ENCODE measurements around the gene BANP. TPM values are rescaled to one million over a fixed set of nuclear protein-coding genes. Genes with fewer than 3 reads are reported as not detected.
"Not testable (repeated sequence)": the region's sequence is repeated elsewhere in the genome, so short reads cannot be mapped to it uniquely, and the experiment has no call there.

Gene BANP
- total RNA-seq, 1 experiment from 2014 or later = 34.5 TPM

DNA sequence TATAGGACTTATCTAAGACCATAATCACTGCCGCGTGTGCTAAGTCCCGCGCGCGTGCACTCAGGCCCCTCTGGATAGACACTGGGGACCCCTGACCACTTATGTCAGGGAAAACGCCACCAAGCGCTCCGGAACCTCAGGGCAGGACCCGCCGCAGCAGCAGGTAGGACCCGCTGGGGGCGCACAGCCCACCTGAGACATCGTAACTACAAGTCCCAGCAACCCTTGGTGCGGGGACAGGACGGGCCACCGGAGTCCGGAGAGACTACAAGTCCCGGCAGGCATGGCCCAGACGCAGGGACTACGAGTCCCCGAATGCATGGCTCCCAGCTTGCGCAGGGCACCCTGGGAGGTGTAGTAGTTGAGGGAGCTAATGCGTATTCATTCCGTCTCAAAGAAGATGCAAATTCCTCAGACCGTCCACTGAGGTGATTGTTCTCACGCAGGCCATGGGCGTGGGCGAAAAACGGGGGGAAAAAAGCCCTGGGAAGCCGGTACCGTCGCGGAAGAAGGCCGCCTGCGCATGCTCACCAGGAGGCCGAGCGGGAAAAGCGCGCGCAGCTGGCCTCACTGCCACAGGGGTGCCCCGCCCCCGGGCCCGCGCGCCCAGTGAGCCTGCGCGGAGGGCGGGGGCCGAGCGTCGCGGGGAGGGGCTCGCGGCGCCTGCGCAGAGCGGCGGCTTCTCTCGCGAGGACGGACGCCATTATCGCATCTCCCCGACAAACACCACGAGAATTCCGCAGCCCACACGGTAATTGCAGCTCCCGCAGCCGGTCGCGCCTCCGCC lies at the start of gene BANP (continued):
- TF ChIP-seq, protein P1, sequence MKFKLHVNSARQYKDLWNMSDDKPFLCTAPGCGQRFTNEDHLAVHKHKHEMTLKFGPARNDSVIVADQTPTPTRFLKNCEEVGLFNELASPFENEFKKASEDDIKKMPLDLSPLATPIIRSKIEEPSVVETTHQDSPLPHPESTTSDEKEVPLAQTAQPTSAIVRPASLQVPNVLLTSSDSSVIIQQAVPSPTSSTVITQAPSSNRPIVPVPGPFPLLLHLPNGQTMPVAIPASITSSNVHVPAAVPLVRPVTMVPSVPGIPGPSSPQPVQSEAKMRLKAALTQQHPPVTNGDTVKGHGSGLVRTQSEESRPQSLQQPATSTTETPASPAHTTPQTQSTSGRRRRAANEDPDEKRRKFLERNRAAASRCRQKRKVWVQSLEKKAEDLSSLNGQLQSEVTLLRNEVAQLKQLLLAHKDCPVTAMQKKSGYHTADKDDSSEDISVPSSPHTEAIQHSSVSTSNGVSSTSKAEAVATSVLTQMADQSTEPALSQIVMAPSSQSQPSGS (CRISPR knock-in tag; IDR thresholded peaks at IDR 0.05; ENCODE audit: borderline replicate concordance, low read depth) = no peak
- no peak for TF ChIP-seq NFATC4 (CRISPR knock-in tag; IDR thresholded peaks at IDR 0.05)
- TF ChIP-seq, protein P2, sequence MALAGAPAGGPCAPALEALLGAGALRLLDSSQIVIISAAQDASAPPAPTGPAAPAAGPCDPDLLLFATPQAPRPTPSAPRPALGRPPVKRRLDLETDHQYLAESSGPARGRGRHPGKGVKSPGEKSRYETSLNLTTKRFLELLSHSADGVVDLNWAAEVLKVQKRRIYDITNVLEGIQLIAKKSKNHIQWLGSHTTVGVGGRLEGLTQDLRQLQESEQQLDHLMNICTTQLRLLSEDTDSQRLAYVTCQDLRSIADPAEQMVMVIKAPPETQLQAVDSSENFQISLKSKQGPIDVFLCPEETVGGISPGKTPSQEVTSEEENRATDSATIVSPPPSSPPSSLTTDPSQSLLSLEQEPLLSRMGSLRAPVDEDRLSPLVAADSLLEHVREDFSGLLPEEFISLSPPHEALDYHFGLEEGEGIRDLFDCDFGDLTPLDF (CRISPR knock-in tag; IDR thresholded peaks at IDR 0.05) = no peak
- no peak for TF ChIP-seq EMX1 (CRISPR knock-in tag; IDR thresholded peaks at IDR 0.05)
- TF ChIP-seq IRF2 (CRISPR knock-in tag; IDR thresholded peaks at IDR 0.05; ENCODE audit: borderline replicate concordance, low read depth) = no peak
- TF ChIP-seq MYBL2 (CRISPR knock-in tag; IDR thresholded peaks at IDR 0.05) = no peak
- 0 out of 2 replicates have a peak, but pooled peaks have one; percentile 27 for TF ChIP-seq FOXP1 (CRISPR knock-in tag; IDR thresholded peaks at IDR 0.05; ENCODE audit: borderline replicate concordance)
- TF ChIP-seq ZNF416 (CRISPR knock-in tag; IDR thresholded peaks at IDR 0.05) = no peak
- 0 out of 2 replicates have a peak, but pooled peaks have one; percentile 40 for TF ChIP-seq ZNF232 (CRISPR knock-in tag; IDR thresholded peaks at IDR 0.05)
- no peak for TF ChIP-seq NR1H2 (CRISPR knock-in tag; IDR thresholded peaks at IDR 0.05)
- TF ChIP-seq FOXK1 (CRISPR knock-in tag; IDR thresholded peaks at IDR 0.05) = peak; percentile 16; the same call in 1 of the 2 replicates
- TF ChIP-seq JAZF1 (CRISPR knock-in tag; IDR thresholded peaks at IDR 0.05) = no peak
- TF ChIP-seq SMAD4 (CRISPR knock-in tag; IDR thresholded peaks at IDR 0.05) = no peak
- no peak for TF ChIP-seq HMGA2 (CRISPR knock-in tag; IDR thresholded peaks at IDR 0.05)
- TF ChIP-seq ZBTB21 (CRISPR knock-in tag; IDR thresholded peaks at IDR 0.05; ENCODE audit: borderline replicate concordance) = no peak
- TF ChIP-seq CREB1 (CRISPR knock-in tag; IDR thresholded peaks at IDR 0.05) = no peak
- 0 out of 2 replicates have a peak, but pooled peaks have one; percentile 70 for TF ChIP-seq SMAD3 (CRISPR knock-in tag; IDR thresholded peaks at IDR 0.05; ENCODE audit: borderline replicate concordance)
- no peak for TF ChIP-seq OVOL2 (CRISPR knock-in tag; IDR thresholded peaks at IDR 0.05; ENCODE audit: borderline replicate concordance)
- TF ChIP-seq, protein P3, sequence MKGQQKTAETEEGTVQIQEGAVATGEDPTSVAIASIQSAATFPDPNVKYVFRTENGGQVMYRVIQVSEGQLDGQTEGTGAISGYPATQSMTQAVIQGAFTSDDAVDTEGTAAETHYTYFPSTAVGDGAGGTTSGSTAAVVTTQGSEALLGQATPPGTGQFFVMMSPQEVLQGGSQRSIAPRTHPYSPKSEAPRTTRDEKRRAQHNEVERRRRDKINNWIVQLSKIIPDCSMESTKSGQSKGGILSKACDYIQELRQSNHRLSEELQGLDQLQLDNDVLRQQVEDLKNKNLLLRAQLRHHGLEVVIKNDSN (CRISPR knock-in tag; IDR thresholded peaks at IDR 0.05) = peak; percentile 77
- no peak for TF ChIP-seq ZNF317 (CRISPR knock-in tag; IDR thresholded peaks at IDR 0.05; ENCODE audit: borderline replicate concordance, low read depth)
- TF ChIP-seq, protein P4, sequence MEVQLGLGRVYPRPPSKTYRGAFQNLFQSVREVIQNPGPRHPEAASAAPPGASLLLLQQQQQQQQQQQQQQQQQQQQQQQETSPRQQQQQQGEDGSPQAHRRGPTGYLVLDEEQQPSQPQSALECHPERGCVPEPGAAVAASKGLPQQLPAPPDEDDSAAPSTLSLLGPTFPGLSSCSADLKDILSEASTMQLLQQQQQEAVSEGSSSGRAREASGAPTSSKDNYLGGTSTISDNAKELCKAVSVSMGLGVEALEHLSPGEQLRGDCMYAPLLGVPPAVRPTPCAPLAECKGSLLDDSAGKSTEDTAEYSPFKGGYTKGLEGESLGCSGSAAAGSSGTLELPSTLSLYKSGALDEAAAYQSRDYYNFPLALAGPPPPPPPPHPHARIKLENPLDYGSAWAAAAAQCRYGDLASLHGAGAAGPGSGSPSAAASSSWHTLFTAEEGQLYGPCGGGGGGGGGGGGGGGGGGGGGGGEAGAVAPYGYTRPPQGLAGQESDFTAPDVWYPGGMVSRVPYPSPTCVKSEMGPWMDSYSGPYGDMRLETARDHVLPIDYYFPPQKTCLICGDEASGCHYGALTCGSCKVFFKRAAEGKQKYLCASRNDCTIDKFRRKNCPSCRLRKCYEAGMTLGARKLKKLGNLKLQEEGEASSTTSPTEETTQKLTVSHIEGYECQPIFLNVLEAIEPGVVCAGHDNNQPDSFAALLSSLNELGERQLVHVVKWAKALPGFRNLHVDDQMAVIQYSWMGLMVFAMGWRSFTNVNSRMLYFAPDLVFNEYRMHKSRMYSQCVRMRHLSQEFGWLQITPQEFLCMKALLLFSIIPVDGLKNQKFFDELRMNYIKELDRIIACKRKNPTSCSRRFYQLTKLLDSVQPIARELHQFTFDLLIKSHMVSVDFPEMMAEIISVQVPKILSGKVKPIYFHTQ (CRISPR knock-in tag; IDR thresholded peaks at IDR 0.05) = no peak
- no peak for TF ChIP-seq PRRX2 (CRISPR knock-in tag; IDR thresholded peaks at IDR 0.05)
- TF ChIP-seq ELF4 (CRISPR knock-in tag; IDR thresholded peaks at IDR 0.05; ENCODE audit: low read depth) = no peak
- TF ChIP-seq, protein P5, sequence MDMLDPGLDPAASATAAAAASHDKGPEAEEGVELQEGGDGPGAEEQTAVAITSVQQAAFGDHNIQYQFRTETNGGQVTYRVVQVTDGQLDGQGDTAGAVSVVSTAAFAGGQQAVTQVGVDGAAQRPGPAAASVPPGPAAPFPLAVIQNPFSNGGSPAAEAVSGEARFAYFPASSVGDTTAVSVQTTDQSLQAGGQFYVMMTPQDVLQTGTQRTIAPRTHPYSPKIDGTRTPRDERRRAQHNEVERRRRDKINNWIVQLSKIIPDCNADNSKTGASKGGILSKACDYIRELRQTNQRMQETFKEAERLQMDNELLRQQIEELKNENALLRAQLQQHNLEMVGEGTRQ (CRISPR knock-in tag; IDR thresholded peaks at IDR 0.05) = peak; percentile 70
- TF ChIP-seq RORB (CRISPR knock-in tag; IDR thresholded peaks at IDR 0.05) = no peak
- TF ChIP-seq NR3C1 (CRISPR knock-in tag; conservative IDR thresholded peaks at IDR 0.05; ENCODE audit: low read depth) = no peak
- TF ChIP-seq TEAD4 (CRISPR knock-in tag; IDR thresholded peaks at IDR 0.05) = no peak
- TF ChIP-seq ATF1 (CRISPR knock-in tag; IDR thresholded peaks at IDR 0.05) = no peak
- TF ChIP-seq, protein P6, sequence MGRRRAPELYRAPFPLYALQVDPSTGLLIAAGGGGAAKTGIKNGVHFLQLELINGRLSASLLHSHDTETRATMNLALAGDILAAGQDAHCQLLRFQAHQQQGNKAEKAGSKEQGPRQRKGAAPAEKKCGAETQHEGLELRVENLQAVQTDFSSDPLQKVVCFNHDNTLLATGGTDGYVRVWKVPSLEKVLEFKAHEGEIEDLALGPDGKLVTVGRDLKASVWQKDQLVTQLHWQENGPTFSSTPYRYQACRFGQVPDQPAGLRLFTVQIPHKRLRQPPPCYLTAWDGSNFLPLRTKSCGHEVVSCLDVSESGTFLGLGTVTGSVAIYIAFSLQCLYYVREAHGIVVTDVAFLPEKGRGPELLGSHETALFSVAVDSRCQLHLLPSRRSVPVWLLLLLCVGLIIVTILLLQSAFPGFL (CRISPR knock-in tag; IDR thresholded peaks at IDR 0.05; ENCODE audit: borderline replicate concordance) = no peak

DNA sequence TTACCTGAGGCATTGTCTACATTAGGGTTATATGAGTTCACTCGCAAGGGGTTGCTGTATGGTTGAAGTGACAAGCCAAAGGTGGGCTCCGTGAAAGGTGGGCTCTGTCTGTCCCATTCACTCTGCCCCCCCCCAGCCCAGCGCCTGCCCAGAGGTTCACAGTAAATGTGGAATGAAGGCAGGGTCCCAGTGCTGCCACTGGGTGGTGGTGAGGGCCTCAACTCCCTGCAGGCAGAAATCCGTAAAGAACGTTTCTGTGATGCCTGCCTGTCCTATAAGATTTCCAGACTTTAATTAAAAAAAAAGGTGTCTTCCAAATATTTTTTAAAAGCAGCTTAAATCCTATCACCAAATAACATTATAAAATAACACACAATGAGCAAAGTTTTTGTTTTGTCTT lies 46.3 kb upstream of the BANP start:
- H3K9me3 Mint-ChIP-seq; H3K27ac Mint-ChIP-seq; DNase-seq (ENCODE audit: low spot score); H3K36me3 Mint-ChIP-seq; H3K4me3 Mint-ChIP-seq; POLR2A ChIA-PET; H3K4me1 Mint-ChIP-seq; H3K27me3 Mint-ChIP-seq (ENCODE audit: low read depth): not testable (repeated sequence)
- CTCF ChIA-PET = interaction anchor here (3.0 kb wide), 1 partner anchor 126 kb away, joined by 12 read pairs; no protein-coding TSS in a partner anchor
- ATAC-seq = peak; percentile 57

Data from WTC11 (cell line).